ENCODE results near the gene FBXW9. TPM values are rescaled to one million over a fixed set of nuclear protein-coding genes. Genes with fewer than 3 reads are reported as not detected.
"Not testable (repeated sequence)": the region's sequence is repeated elsewhere in the genome, so short reads cannot be mapped to it uniquely, and the experiment has no call there.

Gene FBXW9
- total RNA-seq, 4 donors from 2014 or later: 3.8 to 7.5 (median 4.1) TPM

DNA sequence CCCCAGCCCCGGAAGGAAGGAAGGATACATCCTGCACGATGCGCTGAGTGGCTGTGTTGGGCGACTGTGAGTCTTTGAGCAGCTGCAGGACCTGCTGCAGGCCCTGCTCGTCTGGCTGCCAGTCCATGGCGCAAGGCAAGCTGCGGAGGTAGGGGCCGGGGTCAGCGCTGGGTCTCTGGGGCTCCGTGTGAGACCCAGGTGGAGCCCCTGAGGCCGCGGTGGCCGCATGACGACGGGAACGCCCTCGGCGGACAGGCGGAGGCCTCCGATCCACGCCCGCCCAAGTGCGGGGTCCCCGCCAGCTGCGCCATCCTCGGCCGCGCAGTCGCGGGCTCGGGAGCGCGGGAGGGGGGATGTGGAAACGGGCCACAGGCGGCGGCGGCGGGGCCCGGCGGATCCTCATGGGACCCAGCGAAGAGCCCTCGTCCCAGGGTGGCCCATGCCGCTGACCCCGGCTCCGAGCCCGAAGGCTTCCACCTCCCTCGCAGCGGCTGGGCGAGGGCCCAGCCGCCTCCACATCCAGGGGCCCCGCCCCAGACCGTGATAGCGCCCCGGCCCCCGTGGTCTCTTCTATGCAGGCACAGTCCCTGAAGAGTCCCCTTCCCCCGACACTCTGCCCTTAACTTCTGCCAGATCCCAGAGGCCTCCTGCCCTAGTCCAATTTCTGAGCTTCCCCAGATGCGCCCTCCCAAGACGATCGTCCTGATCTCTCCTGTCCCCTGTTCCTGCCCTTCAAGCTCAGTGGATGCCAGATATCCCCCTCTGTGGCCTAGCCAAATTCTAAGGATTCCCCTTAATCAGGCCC is 24.6 kb upstream of the FBXW9 start:
- TF ChIP-seq, protein P1, sequence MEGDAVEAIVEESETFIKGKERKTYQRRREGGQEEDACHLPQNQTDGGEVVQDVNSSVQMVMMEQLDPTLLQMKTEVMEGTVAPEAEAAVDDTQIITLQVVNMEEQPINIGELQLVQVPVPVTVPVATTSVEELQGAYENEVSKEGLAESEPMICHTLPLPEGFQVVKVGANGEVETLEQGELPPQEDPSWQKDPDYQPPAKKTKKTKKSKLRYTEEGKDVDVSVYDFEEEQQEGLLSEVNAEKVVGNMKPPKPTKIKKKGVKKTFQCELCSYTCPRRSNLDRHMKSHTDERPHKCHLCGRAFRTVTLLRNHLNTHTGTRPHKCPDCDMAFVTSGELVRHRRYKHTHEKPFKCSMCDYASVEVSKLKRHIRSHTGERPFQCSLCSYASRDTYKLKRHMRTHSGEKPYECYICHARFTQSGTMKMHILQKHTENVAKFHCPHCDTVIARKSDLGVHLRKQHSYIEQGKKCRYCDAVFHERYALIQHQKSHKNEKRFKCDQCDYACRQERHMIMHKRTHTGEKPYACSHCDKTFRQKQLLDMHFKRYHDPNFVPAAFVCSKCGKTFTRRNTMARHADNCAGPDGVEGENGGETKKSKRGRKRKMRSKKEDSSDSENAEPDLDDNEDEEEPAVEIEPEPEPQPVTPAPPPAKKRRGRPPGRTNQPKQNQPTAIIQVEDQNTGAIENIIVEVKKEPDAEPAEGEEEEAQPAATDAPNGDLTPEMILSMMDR (IDR thresholded peaks at IDR 0.05): no peak
- no peak for TF ChIP-seq POLR2A (IDR thresholded peaks at IDR 0.05)
- no peak for TF ChIP-seq POLR2AphosphoS5 (IDR thresholded peaks at IDR 0.05)
- TF ChIP-seq EP300 (IDR thresholded peaks at IDR 0.05): no peak
- no peak for ATAC-seq
- H3K27me3 ChIP-seq: no peaks in the 10 kb centered on the region
- H3K4me3 ChIP-seq: peak overlapping the region; percentile 90 to 92
- 10 to 13% methylated on average over 3 to 4 of the region's 59 CpGs for WGBS, 2 donors (ENCODE audit: low coverage in 1 of 2)
- H3K27ac ChIP-seq: peak overlapping the region; percentile 92 to 99 (median 96)
- peaks cover 0 to 67% (median 23%) of the 10 kb centered on the region in 3 donors for H3K4me1 ChIP-seq
- no peaks in the 10 kb centered on the region for H3K9me3 ChIP-seq
- H3K36me3 ChIP-seq: peaks cover 0 to 33% of the 10 kb centered on the region in 2 donors

DNA sequence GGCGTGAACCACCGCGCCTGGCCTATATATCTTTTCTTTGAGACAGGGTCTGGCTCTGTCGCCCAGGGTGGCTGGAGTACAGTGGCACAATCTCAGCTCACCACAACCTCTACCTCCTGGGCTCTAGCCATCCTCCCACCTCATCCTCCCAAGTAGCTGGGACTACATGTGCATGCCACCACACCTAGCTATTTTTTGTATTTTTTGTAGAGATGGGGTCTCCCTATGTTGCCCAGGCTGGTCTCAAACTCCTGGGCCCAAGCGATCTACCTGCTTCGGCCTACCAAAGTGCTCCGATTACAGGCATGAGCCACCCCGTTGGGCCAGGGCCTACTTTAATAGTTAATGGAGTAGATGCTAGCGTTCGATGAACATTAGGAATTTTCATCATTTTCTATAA is 23.9 kb upstream of the FBXW9 start:
- no peak for ATAC-seq
- H3K36me3 ChIP-seq: peaks cover 0 to 41% of the 10 kb centered on the region in 2 donors
- H3K27me3 ChIP-seq: no peaks in the 10 kb centered on the region
- TF ChIP-seq EP300 (IDR thresholded peaks at IDR 0.05): no peak
- no peak for TF ChIP-seq POLR2AphosphoS5 (IDR thresholded peaks at IDR 0.05)
- no peak for TF ChIP-seq POLR2A (IDR thresholded peaks at IDR 0.05)
- TF ChIP-seq, protein P1 (IDR thresholded peaks at IDR 0.05): no peak
- peaks cover 0 to 73% (median 23%) of the 10 kb centered on the region in 3 donors for H3K4me1 ChIP-seq
- peak overlapping the region in 3 of 4 donors; percentile 96 to 99 (median 97) for H3K27ac ChIP-seq
- WGBS, 2 donors (ENCODE audit: low coverage in 1 of 2): 79 to 85% methylated on average over 4 to 7 of the region's 10 CpGs
- H3K4me3 ChIP-seq: peak overlapping the region in 1 of 2 donors; percentile 90
- H3K9me3 ChIP-seq: no peaks in the 10 kb centered on the region

DNA sequence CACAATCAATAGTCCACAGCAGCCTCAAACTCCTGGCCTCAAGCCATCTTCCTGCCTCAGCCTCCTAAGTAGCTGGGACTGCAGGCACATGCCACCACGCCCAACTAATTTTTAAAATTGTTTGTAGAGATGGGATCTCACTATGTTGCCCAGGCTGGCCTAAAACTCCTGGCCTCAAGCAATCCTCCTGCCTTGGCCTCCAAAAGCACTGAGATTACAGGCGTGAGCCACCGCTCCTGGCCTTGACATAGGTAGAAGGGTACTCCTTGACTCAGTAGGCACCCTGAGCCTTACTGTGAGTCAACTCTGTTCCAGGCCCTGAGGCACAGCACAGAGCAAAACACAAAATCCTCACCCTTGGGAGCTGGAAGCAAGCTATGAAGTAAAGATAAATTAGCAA is 19.5 kb upstream of the FBXW9 start:
- Histone ChIP-seq H3K27me3 (no peaks in the 10 kb centered on the region), H3K27ac (no peak overlapping the region), H3K4me3 (no peak overlapping the region), H3K36me3 (peaks cover 0 to 82% of the 10 kb centered on the region in 2 donors), H3K4me1 (peaks cover 0 to 47% (median 12%) of the 10 kb centered on the region in 3 donors), H3K9me3 (no peaks in the 10 kb centered on the region)
- no peak for TF ChIP-seq POLR2A (IDR thresholded peaks at IDR 0.05)
- TF ChIP-seq EP300 (IDR thresholded peaks at IDR 0.05): no peak
- TF ChIP-seq POLR2AphosphoS5 (IDR thresholded peaks at IDR 0.05): no peak
- TF ChIP-seq, protein P1 (IDR thresholded peaks at IDR 0.05): no peak
- no peak for ATAC-seq
- 75 to 90% methylated on average over 1 to 2 of the region's 3 CpGs for WGBS, 2 donors (ENCODE audit: low coverage in 1 of 2)

DNA sequence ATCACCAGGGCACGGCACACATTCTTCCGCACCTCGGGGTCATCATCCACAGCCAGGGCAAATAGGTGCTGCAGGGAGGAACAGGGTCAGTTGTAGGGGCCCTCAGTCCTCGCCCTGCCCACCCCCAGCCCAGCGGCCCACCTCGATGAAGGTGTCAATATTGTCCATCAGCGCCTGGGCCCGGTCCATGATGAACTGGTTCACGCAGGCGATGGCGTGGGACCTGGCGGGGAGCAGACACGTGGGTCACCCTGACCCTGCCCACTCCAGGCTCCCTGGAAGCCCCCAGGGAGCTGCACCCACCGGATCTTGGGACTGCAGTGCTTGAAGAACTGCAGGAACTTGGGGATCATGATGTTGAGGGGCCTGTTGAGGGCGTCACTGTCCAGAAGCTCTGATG is 18.7 kb upstream of the FBXW9 start:
- no peak for ATAC-seq
- TF ChIP-seq POLR2A (IDR thresholded peaks at IDR 0.05) (no peak), POLR2AphosphoS5 (IDR thresholded peaks at IDR 0.05) (no peak), EP300 (IDR thresholded peaks at IDR 0.05) (no peak)
- TF ChIP-seq, protein P1 (IDR thresholded peaks at IDR 0.05): no peak
- H3K36me3 ChIP-seq: peaks cover 0 to 90% of the 10 kb centered on the region in 2 donors
- peaks cover 0 to 39% (median 3%) of the 10 kb centered on the region in 3 donors for H3K4me1 ChIP-seq
- H3K4me3 ChIP-seq: no peak overlapping the region
- whole genome bisulfite sequencing, 2 donors (ENCODE audit: low coverage in 1 of 2): 80 to 100% methylated on average over 1 to 2 of the region's 15 CpGs
- H3K27me3 ChIP-seq: no peaks in the 10 kb centered on the region
- no peaks in the 10 kb centered on the region for H3K9me3 ChIP-seq
- H3K27ac ChIP-seq: no peak overlapping the region

DNA sequence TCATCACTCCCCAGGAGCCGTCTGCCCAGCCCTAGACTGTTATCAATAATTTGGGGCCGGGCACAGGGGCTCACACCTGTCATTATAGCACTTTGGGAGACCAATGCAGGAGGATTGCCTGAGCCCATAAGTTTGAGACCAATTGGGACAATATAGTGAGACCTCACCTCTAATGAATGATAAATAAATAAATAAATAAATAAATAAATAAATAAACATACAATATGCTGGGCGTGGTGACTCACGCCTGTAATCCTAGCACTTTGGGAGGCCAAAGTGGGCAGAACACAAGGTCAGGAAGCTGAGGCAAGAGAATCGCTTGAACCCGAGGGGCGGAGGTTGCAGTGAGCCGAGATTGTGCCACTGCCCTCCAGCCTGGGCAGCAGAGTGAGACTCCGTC is 16.9 kb upstream of the FBXW9 start:
- Histone ChIP-seq H3K36me3 (peaks cover 0 to 97% of the 10 kb centered on the region in 2 donors), H3K4me1 (peaks cover 0 to 21% (median 0%) of the 10 kb centered on the region in 3 donors)
- not testable (repeated sequence) for H3K4me3 ChIP-seq, H3K27ac ChIP-seq, H3K27me3 ChIP-seq, ATAC-seq, H3K9me3 ChIP-seq
- 86 to 90% methylated on average over 6 to 7 of the region's 9 CpGs for WGBS, 2 donors (ENCODE audit: low coverage in 1 of 2)
